HEK293T (cell line): ENCODE data around the gene OR2G3.

Experiments used
- CTCF ChIA-PET: fragments of 350-600 bp; formaldehyde crosslinking; extraction: SDS; loops from one replicate; lab custom pipeline; 2021; ENCODE audit warnings: antibody characterized with exemption, inconsistent platforms; lab: Yijun Ruan, JAX
- POLR2A ChIA-PET: fragments of 350-600 bp; formaldehyde crosslinking; extraction: SDS; loops from one replicate; lab custom pipeline; 2020; ENCODE audit warnings: antibody characterized with exemption, inconsistent platforms; lab: Yijun Ruan, JAX
- DNase-seq: peaks from one replicate; pipeline ENCODE4 v3.0.0; 2012; ENCODE audit warnings: mixed read lengths; ENCODE audit errors: extremely low spot score
- ARNT ChIP-seq: fragments of 450-650 bp; IDR thresholded peaks from 2 replicates; pipeline ENCODE4 v1.6.1; 2017; ENCODE audit warnings: mild to moderate bottlenecking
- BHLHE40 ChIP-seq: fragments of 450-650 bp; IDR thresholded peaks from 2 replicates; pipeline ENCODE4 v1.6.1; 2016; ENCODE audit warnings: mild to moderate bottlenecking, moderate library complexity, borderline replicate concordance
- CTBP1 ChIP-seq: fragments of 450-650 bp; IDR thresholded peaks from 2 replicates; pipeline ENCODE4 v1.6.1; 2016; ENCODE audit warnings: borderline replicate concordance
- ELF4 ChIP-seq: fragments of 450-650 bp; IDR thresholded peaks from 2 replicates; pipeline ENCODE4 v1.6.1; 2017; ENCODE audit warnings: antibody characterized with exemption
- FOXA1 ChIP-seq: fragments of 450-650 bp; IDR thresholded peaks from 2 replicates; pipeline ENCODE4 v1.6.1; 2016; ENCODE audit warnings: mild to moderate bottlenecking
- FOXK2 ChIP-seq: fragments of 450-650 bp; IDR thresholded peaks from 2 replicates; pipeline ENCODE4 v1.6.1; 2016; ENCODE audit warnings: mild to moderate bottlenecking
- FOXM1 ChIP-seq: fragments of 450-650 bp; IDR thresholded peaks from 2 replicates; pipeline ENCODE4 v1.6.1; 2017; ENCODE audit warnings: mild to moderate bottlenecking, borderline replicate concordance
- HDGF ChIP-seq: fragments of 450-650 bp; IDR thresholded peaks from 2 replicates; pipeline ENCODE4 v1.6.1; 2017; ENCODE audit warnings: antibody characterized with exemption, borderline replicate concordance
- L3MBTL2 ChIP-seq: fragments of 450-650 bp; conservative IDR thresholded peaks from 2 replicates; pipeline ENCODE4 v1.6.1; 2016; ENCODE audit warnings: mild to moderate bottlenecking
- LEF1 ChIP-seq: fragments of 450-650 bp; IDR thresholded peaks from 2 replicates; pipeline ENCODE4 v1.6.1; 2017; ENCODE audit warnings: mild to moderate bottlenecking, borderline replicate concordance
- NFRKB ChIP-seq: fragments of 450-650 bp; IDR thresholded peaks from 2 replicates; pipeline ENCODE4 v1.6.1; 2016; ENCODE audit warnings: mild to moderate bottlenecking, moderate library complexity
- PKNOX1 ChIP-seq: fragments of 450-650 bp; IDR thresholded peaks from 2 replicates; pipeline ENCODE4 v1.6.1; 2016
- SP1 ChIP-seq: fragments of 450-650 bp; IDR thresholded peaks from 2 replicates; pipeline ENCODE4 v1.6.1; 2017
- SUZ12 ChIP-seq: fragments of 450-650 bp; IDR thresholded peaks from 2 replicates; pipeline ENCODE4 v1.6.1; 2016; ENCODE audit warnings: mild to moderate bottlenecking
- TARDBP ChIP-seq: fragments of 450-650 bp; IDR thresholded peaks from 2 replicates; pipeline ENCODE4 v1.6.1; 2016
- ZNF384 ChIP-seq: fragments of 450-650 bp; IDR thresholded peaks from 2 replicates; pipeline ENCODE4 v1.6.1; 2016

OR2G3 gene

GRCh38 chr1:247638781-247639180 lies 33.4 kb downstream of the OR2G3 start:
- CTCF ChIA-PET, result no interaction called here
- DNase-seq, result no peak
- POLR2A ChIA-PET, result no interaction called here
- TF ChIP-seq PKNOX1 (no peak), TARDBP (no peak)

- POLR2A ChIA-PET, result no interaction called here
- DNase-seq, result no peak
These were observed 34.1 kb downstream of the OR2G3 start for GRCh38 chr1:247639381-247639981.

GRCh38 chr1:247642742-247643141 lies 37.4 kb downstream of the OR2G3 start:
- POLR2A ChIA-PET, result no interaction called here
- no peak for TF ChIP-seq PKNOX1
- TF ChIP-seq LEF1, result no peak
- no peak for TF ChIP-seq HDGF
- TF ChIP-seq FOXM1, result no peak
- no peak for TF ChIP-seq CTBP1
- TF ChIP-seq ELF4, result no peak
- TF ChIP-seq ARNT, result no peak
- no peak for TF ChIP-seq ZNF384
- TF ChIP-seq SP1, result no peak
- no peak for TF ChIP-seq L3MBTL2
- TF ChIP-seq TARDBP, result no peak
- no peak for TF ChIP-seq NFRKB
- no peak for DNase-seq
- CTCF ChIA-PET, result no interaction called here

More at GRCh38 chr1:247639381-247639981, 34.1 kb downstream of the OR2G3 start:
- no peak for TF ChIP-seq ZNF384
- no peak for TF ChIP-seq NFRKB
- TF ChIP-seq HDGF, result no peak
- TF ChIP-seq PKNOX1, result no peak
- TF ChIP-seq L3MBTL2, result no peak
- no peak for TF ChIP-seq FOXM1
- no peak for TF ChIP-seq CTBP1
- TF ChIP-seq ARNT, result no peak
- TF ChIP-seq LEF1, result no peak
- TF ChIP-seq SP1, result no peak
- TF ChIP-seq TARDBP, result no peak
- no peak for TF ChIP-seq FOXK2
- no peak for TF ChIP-seq FOXA1
- TF ChIP-seq ELF4, result no peak
- TF ChIP-seq SUZ12, result no peak
- TF ChIP-seq BHLHE40, result no peak
- CTCF ChIA-PET, result no interaction called here

- DNase-seq, result no peak
- ChIA-PET CTCF (no interaction called here), POLR2A (no interaction called here)
- TF ChIP-seq CTBP1 (no peak), NFRKB (no peak), FOXA1 (no peak), ZNF384 (no peak), ARNT (no peak), L3MBTL2 (no peak), FOXK2 (no peak), SUZ12 (no peak), PKNOX1 (no peak), SP1 (no peak), ELF4 (no peak), HDGF (no peak), FOXM1 (no peak), BHLHE40 (no peak)
These were observed 41.5 kb downstream of the OR2G3 start for GRCh38 chr1:247646867-247647266.

GRCh38 chr1:247647864-247648263 lies 42.5 kb downstream of the OR2G3 start:
- no peak for TF ChIP-seq ELF4
- TF ChIP-seq ARNT, result no peak
- no peak for TF ChIP-seq LEF1
- TF ChIP-seq SUZ12, result no peak
- no peak for TF ChIP-seq NFRKB
- no peak for TF ChIP-seq BHLHE40
- no peak for TF ChIP-seq SP1
- no peak for TF ChIP-seq PKNOX1
- no peak for TF ChIP-seq FOXA1
- TF ChIP-seq CTBP1, result no peak
- TF ChIP-seq FOXM1, result no peak
- no peak for TF ChIP-seq TARDBP
- no peak for TF ChIP-seq ZNF384
- TF ChIP-seq FOXK2, result no peak
- TF ChIP-seq L3MBTL2, result no peak
- CTCF ChIA-PET, result no interaction called here
- POLR2A ChIA-PET, result no interaction called here
- DNase-seq, result no peak
